ENCODE data around the gene MRPL18. TPM values are rescaled to one million over a fixed set of nuclear protein-coding genes. Genes with fewer than 3 reads are reported as not detected.
"Not testable (repeated sequence)": the region's sequence is repeated elsewhere in the genome, so short reads cannot be mapped to it uniquely, and the experiment has no call there.

The MRPL18 gene
- total RNA-seq, 1 experiment from 2014 or later: 108 TPM

- intact Hi-C loops (cut with micrococcal nuclease): no loop called here
- POLR2A ChIA-PET: interaction anchor here (5.4 kb wide), 1 partner anchor 18 kb away, joined by 82 read pairs; the partner anchor contains the start of genes MRPL18 and TCP1
- CTCF ChIA-PET: no interaction called here
- BruUV-seq (replicated peaks): no TSS peak
- Mint-ChIP-seq H3K27me3 (ENCODE audit: insufficient read depth, unreplicated experiment) (no peaks in the 10 kb centered on the region), H3K27ac (ENCODE audit: low read depth, unreplicated experiment) (no peak overlapping the region), H3K9me3 (ENCODE audit: unreplicated experiment) (no peaks in the 10 kb centered on the region), H3K4me3 (ENCODE audit: unreplicated experiment) (no peak overlapping the region), H3K4me1 (ENCODE audit: insufficient read depth, unreplicated experiment) (peaks cover 9% of the 10 kb centered on the region), H3K36me3 (ENCODE audit: insufficient read depth, unreplicated experiment) (no peaks in the 10 kb centered on the region)
- TF ChIP-seq CTCF (IDR thresholded peaks at IDR 0.05; ENCODE audit: unreplicated experiment): no peak
- no peak for DNase-seq (ENCODE audit: unreplicated experiment)
Observed at GRCh38 chr6:159809149-159809548, 18.9 kb downstream of the MRPL18 start.

- Mint-ChIP-seq H3K4me3 (ENCODE audit: unreplicated experiment) (no peak overlapping the region), H3K36me3 (ENCODE audit: insufficient read depth, unreplicated experiment) (no peaks in the 10 kb centered on the region), H3K4me1 (ENCODE audit: insufficient read depth, unreplicated experiment) (no peaks in the 10 kb centered on the region), H3K9me3 (ENCODE audit: unreplicated experiment) (no peaks in the 10 kb centered on the region), H3K27me3 (ENCODE audit: insufficient read depth, unreplicated experiment) (peaks cover 4% of the 10 kb centered on the region), H3K27ac (ENCODE audit: low read depth, unreplicated experiment) (no peak overlapping the region)
- TF ChIP-seq CTCF (IDR thresholded peaks at IDR 0.05; ENCODE audit: unreplicated experiment): no peak
- ChIA-PET POLR2A (no interaction called here), CTCF (no interaction called here)
- no TSS peak for BruUV-seq (replicated peaks)
- intact Hi-C loops (cut with micrococcal nuclease): no loop called here
- no peak for DNase-seq (ENCODE audit: unreplicated experiment)
Observed at GRCh38 chr6:159813781-159814180, 23.5 kb downstream of the MRPL18 start.

GRCh38 chr6:159815410-159815809 lies 25.1 kb downstream of the MRPL18 start:
- no TSS peak for BruUV-seq (replicated peaks)
- intact Hi-C loops (cut with micrococcal nuclease): no loop called here
- H3K27me3 Mint-ChIP-seq (ENCODE audit: insufficient read depth, unreplicated experiment): peaks cover 20% of the 10 kb centered on the region
- H3K4me1 Mint-ChIP-seq (ENCODE audit: insufficient read depth, unreplicated experiment): no peaks in the 10 kb centered on the region
- H3K36me3 Mint-ChIP-seq (ENCODE audit: insufficient read depth, unreplicated experiment): no peaks in the 10 kb centered on the region
- no peak overlapping the region for H3K4me3 Mint-ChIP-seq (ENCODE audit: unreplicated experiment)
- DNase-seq (ENCODE audit: unreplicated experiment): no peak
- H3K9me3 Mint-ChIP-seq (ENCODE audit: unreplicated experiment): no peaks in the 10 kb centered on the region
- no peak overlapping the region for H3K27ac Mint-ChIP-seq (ENCODE audit: low read depth, unreplicated experiment)
- POLR2A ChIA-PET: interaction anchor here (1.0 kb wide), 1 partner anchor 37 kb away, joined by 3 read pairs; no protein-coding TSS in a partner anchor
- no peak for TF ChIP-seq CTCF (IDR thresholded peaks at IDR 0.05; ENCODE audit: unreplicated experiment)
- CTCF ChIA-PET: no interaction called here

- BruUV-seq (replicated peaks); POLR2A ChIA-PET; DNase-seq (ENCODE audit: unreplicated experiment); H3K4me3 Mint-ChIP-seq (ENCODE audit: unreplicated experiment); H3K4me1 Mint-ChIP-seq (ENCODE audit: insufficient read depth, unreplicated experiment); H3K9me3 Mint-ChIP-seq (ENCODE audit: unreplicated experiment); intact Hi-C loops (cut with micrococcal nuclease); H3K27ac Mint-ChIP-seq (ENCODE audit: low read depth, unreplicated experiment); H3K36me3 Mint-ChIP-seq (ENCODE audit: insufficient read depth, unreplicated experiment): not testable (repeated sequence)
- H3K27me3 Mint-ChIP-seq (ENCODE audit: insufficient read depth, unreplicated experiment): peaks cover 20% of the 10 kb centered on the region
- CTCF ChIA-PET: interaction anchor here (0.5 to 0.6 kb wide), 2 partner anchors 11 to 115 kb away, joined by 3 read pairs; no protein-coding TSS in a partner anchor
Observed at GRCh38 chr6:159816775-159817174, 26.5 kb downstream of the MRPL18 start.

Data from MCF 10A (cell line).